Stimulated activated CD8-positive, alpha-beta memory T cell treated with anti-CD3 and anti-CD28 coated beads, Interleukin-7, amount 100 ng/mL, for 48 hours (primary cell): Measurements from ENCODE around the gene ATP8B4.
"Not testable (repeated sequence)": the region's sequence is repeated elsewhere in the genome, so short reads cannot be mapped to it uniquely, and the experiment has no call there.

Experiments
- DNase-seq, 2 donors: peaks; one replicate each; pipeline ENCODE4 v3.0.0-alpha.2; 2020; ENCODE audit warnings: low read depth in 1 of 2; ENCODE audit errors: extremely low read depth in 1 of 2

The ATP8B4 gene

DNA sequence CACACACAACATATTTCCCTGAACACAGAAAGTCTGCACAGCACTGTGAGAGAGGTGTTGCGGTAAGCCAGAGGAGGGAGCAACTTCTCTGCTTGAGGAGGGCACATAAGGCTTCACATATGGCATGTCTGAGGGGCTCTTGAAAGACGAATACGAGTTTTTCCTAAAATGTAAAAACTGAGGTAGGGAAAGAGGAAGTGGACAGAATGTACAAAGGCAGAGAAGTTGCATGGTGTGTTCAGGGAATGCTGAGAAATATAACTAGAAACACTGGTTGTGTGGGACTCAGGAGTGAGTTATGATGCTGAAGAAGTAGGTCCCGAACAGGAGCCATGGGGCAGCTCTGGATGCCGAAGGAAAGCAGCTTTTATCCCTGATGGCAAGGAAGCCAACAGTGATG, 22.8 kb upstream of the ATP8B4 start:
- no peak for DNase-seq

DNA sequence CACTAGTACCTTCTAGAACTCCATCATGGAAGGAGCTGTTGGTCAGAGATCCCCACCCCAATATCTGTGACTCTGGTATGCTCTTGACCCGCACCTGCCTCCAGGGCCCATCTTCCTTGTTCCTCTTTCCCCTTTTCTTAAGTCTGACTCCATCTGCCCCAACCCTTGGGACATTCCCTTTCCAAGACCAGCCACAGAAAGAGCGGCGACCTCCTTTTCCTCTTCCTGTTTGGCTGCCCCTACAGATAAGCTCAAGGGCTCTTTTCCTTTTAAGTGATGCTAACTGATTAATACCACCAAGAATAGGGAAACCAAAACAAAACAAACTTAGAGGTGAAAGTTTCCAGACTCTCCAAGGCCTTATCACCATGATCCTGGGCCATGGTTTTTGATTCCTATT, 21.9 kb upstream of the ATP8B4 start:
- no peak for DNase-seq

DNA sequence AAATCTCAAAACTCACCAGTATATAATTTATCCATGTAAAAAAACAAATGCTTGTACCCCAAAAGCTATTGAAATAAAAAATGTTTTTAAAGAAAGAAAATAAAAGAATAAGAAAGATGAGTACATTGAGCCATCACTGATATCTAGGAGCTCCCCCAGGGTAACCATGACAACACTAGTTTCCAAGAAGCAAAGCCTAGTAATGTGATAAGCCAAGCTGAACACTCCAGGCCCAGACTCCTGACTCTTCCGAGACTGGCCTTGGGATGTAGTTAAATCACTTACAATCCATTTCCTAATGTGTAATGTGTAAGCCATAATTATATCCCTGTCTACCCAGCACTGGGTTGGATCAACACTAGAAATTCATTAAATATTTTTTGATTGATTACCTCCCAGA, 21.1 kb upstream of the ATP8B4 start:
- DNase-seq, result no peak

DNA sequence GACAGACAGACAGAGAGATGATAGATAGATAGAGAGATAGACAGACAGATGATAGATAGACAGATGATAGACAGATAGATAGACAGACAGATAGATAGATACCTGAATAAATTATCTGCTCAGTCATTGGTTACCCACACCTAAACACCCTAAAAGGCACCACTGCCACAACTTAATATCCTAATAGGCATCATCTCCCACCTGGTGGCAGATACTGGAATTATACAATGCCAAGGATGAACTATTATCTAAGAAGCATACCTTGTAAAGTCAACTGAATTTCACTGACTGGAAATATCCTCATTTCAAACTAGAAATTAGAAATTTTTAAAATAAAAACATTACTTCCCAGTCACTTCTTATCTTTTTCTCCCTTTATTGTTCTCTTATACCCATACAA, 19.4 kb upstream of the ATP8B4 start:
- DNase-seq, result no peak

DNA sequence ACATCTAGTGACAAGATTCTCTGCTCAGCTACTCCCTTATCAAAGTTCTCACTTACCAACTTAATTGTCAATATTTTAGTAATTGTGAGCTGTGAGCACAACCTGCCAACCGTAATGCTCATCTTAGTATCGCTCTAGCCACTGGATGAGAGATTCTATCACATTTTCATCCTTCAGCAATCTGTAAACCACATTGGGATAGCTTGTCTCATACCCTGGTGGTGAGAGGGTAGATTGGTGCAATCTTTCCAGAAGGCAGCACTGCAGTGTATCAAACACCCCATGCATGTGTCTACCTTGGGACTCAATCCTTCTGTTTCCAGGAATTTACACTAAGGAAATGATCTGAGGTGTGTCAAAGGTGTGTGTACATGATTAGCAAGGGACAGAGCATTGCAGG, 18.9 kb upstream of the ATP8B4 start:
- DNase-seq, result no peak

DNA sequence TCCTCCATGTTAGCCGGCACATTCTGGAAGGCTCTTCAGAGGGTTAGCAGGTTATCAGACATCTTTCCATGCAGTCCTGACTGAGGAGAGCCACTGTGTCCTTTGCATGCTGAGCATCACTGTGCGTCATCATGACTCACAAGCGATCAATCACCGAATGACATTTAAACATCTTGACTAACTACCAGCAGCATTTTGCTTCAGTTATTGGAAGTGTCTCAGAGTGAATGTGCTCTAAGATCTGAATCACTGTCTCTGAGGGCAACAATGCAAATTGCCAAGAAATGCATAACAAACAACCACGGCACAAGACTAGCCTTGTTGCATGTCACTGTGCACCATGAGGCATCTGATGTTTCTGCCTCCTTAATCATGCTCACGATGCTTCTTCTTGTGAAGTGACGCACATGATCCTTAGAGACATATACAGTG, 18.3 kb upstream of the ATP8B4 start:
- DNase-seq, result peak; percentile 21 to 56

DNA sequence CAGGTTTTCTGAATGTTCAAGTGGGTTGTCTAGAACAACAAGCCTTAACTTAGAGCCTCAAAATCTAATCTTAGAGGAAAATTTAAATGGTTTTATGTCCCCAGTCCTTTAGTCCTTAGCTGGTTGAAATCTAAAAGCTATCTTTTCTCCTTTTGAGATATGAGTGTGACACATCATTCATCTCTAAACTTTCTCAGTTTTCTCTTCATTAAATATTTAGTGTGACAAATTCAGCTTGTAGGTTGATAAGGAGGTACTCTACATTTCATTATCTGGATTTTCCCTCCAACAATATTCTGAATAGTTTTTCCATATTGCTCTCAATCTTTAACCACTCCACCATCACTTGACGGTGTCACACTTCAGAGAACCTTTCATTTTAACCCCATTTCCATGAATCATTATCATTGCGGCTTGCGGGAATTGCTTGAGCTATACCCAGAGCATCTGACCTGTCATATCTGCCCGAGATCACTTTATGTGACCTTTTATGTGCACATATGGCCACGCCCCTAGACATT, 16.1 kb upstream of the ATP8B4 start:
- DNase-seq, result peak; percentile 30 to 58

DNA sequence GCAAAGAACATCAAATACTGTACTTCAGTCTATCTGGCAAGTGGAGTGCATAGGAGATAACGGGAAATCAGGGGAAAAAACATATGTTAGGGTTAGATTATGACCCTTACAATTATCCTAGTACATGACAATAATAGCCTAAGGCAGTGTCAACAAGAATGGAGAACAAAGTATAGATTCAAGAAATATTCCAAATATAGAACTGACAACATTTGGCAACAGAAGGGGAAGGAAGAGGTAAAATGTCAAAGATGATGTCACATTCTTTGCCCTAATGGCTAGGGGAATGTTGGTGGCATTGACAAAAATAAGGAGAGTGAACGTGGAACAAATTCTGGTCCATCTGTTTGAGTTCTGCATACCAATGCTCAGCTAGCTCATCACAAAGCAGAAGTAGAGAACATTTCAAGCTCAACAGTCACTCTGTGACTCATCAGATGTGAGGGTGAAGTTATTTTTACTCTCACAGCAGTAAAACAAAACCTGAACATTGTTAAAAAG, 15.5 kb upstream of the ATP8B4 start:
- DNase-seq, result no peak

DNA sequence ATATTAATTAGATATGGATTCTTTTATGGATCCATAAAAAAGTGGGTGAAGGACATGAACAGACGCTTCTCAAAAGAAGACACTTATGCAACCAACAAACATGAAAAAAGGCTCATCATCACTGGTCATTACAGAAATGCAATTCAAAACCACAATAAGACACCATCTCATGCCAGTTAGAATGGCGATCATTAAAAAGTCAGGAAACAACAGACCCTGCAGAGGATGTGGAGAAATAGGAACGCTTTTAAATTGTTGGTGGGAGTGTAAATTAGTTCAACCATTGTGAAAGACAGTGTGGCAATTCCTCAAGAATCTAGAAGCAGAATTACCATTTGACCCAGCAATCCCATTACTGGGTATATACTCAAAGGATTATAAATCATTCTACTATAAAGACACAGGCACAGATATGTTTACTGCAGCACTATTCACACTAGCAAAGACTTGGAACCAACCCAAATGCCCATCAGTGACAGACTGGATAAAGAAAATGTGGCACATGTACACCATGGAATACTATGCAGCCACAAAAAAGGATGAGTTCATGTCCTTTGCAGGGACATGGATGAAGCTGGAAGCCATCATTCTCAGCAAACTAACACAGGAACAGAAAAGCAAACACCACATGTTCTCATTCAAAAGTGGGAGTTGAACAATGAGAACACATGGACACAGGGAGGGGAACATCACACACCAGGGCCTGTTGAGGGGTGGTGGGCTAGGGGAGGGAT, 13.4 kb upstream of the ATP8B4 start:
- DNase-seq, result not testable (repeated sequence)

DNA sequence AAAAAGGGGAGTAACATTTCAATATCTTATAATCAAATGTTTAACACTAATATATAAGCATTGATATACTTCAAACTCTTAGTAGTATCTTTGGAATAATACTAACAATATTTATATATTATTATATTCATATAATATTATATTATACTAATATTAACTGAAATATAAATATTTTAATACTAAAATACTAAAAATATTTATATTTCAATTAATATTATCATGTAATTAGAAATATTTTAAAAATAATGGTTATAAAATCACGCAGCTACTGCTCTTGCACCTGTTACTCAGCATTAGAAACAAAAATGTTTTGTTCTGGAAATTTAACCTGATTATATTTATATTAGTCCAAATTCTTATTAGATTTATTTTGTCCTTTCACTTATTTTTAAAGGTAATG, 12.6 kb upstream of the ATP8B4 start:
- DNase-seq, result no peak

DNA sequence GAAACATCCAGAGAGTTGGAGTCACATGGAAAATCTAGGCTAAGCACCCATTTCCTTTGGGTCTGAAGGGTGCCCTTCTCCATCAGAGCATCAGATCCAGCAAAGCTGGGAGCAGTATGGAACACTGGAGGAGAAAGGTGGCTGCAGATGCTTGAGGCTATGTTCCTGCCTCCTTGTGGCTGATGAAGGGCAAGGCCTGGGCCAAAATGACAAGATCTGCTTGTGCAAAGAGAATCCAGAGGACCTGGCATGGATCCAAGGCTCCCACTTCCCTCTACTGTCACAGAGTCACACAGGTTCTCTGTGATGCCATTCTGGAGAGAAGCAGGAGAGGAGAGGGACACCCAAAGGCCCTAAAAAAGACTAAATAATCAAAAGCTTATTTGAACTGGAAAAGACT, 9.2 kb upstream of the ATP8B4 start:
- DNase-seq, result no peak

DNA sequence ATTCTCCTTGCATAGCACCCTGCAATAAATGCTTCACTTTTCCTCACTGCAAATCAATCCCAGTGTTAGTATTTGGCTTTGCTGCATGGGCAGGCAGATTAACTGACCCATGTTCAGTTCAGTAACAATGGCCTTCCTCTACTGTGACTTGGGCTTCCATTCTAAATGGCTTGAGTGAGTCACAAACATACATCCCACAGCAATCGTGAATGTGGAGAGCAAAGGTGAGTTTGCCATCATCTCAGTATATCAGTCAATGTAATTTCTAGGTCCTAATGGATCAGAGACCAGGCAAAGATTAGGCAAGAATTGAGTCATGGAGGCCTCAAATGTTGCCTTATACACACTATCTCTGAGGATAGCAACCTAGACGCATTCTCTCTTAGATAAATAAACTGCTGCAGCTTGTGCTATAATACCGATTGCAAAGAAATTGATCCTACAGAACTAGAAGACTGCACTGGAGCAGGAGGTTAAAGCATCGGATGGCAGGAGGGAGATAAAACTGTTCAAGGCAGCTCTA, 8.3 kb upstream of the ATP8B4 start:
- DNase-seq, result no peak

DNA sequence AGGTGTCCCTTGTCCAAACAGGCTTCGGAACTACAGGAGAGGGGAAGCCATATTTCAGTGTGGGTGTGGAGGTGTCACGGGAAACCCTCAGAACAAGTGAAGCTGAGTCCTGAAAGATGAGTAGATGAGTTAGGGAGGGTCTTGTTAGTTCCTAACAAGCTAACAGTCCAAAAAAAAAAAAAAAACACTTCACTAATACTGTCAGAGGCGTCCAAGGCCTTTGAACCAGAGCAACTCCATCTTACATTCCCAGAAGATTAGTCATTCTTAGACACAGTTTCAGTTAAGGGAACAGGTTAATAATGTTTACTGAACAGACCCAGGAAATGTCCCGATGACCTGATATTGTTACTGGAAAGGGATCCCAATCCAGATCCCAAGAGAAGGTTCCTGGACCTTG, 7.0 kb upstream of the ATP8B4 start:
- DNase-seq, result no peak

DNA sequence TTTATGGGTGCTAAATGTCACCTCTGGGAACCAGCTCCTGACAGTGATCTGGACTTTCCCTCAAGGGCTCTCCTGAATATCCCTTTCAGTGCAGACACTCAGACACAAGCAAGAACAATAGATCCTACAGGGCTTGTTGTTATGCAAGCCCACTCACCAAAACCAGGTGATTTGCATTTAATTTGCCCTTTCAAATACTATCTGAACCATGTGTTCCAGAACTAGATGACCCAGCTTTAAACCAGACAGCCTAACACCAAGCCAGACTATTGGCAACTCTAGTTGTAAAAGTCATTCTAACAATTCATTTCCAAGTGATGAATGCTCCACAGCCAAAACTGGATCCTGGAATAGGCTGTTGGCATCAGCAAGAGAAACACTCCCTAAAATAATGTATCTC, 5.6 kb upstream of the ATP8B4 start:
- no peak for DNase-seq

DNA sequence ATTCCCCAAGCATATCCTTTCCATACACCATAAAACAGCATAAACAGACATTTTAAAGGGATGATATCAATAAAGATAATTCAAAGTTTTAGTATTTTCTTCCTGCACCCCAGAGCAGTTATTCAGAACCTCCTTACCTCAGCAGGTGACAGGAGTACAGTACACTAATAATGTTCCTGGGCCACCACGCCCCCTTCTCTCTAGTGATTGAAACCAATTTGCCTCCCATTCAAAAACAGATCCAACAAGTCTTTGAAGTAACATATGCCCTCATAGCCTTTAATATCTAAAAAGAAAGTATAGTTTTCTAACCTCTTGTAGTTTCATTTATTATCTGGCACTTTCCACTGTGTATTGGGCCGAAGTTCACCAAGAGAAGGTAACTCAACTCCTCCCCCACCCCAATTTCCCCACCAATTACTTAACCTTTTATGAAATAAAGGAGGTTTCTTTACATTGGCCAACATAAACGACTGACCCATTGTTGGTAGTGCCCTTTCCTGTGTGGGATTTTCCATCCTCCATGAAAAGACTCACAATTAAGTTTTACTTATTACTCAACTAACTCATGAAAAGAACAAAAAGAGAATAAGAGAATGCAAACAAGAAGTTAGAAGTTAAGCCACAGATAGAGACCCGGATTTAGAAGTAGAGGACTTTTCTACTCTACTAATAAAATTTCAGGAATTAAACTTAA, 5.0 kb upstream of the ATP8B4 start:
- no peak for DNase-seq

DNA sequence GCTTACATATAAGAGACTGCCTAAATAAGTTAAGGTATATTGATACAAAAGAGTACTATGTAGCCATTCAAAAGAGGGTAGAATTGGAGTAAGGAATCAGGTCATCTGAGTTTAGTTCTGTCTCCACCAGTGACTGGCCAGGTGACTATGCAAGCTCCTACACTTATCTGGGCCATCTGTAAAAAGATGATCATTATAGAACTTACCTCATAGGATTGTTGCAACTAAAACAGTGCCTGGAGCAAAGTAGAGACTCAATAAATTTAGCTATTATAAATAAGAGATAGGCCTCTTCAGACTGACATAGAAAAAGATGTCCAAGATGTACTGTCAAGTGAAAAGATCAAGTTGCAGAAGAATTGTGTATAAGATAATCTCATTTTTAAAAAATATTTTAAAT, 1.7 kb upstream of the ATP8B4 start:
- no peak for DNase-seq

DNA sequence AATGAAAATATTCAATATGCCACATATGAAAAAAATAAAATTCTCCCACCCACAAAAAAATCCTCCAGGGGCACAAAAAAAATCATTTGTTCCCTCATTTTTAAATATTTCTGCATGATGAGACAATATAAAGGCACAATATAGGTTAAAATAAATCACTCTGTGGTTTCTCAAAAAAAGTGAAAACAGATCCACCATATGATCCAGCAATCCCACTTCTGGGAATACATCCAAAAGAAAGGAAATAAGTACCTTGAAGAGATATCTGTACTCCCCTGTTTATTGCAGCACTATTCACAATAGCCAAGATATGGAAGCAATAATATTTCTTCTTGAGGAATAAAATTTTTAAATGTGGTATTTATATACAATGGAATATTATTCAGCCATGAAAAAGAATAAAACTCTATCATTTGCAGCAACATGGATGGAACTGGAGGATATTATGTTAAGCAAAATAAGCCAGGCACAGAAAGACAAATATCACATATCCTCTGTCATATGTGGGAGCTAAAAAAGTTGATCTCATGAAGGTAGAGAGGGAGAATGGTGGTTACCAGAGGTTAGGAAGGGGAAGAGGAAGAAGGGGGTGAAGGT, 1.5 kb downstream of the ATP8B4 start:
- no peak for DNase-seq

DNA sequence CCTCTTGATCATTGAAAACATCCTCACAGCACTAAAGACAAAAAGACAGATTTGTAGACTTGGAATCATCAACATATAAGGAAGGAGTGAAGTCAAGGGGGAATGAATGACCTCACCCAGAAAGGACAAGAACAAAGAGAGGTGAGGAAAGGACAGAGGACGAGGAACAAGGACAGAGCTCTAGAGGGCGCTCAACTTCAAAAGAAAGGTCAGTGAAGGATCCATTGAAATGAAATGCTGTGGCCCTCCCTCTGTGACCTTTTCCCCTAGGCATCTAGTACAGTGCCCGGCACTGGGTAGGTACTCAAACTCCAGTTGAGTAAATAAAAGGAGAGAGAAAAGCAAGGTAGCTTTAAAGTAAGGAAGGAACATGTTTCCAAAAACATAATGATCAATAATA, 2.6 kb downstream of the ATP8B4 start:
- no peak for DNase-seq

DNA sequence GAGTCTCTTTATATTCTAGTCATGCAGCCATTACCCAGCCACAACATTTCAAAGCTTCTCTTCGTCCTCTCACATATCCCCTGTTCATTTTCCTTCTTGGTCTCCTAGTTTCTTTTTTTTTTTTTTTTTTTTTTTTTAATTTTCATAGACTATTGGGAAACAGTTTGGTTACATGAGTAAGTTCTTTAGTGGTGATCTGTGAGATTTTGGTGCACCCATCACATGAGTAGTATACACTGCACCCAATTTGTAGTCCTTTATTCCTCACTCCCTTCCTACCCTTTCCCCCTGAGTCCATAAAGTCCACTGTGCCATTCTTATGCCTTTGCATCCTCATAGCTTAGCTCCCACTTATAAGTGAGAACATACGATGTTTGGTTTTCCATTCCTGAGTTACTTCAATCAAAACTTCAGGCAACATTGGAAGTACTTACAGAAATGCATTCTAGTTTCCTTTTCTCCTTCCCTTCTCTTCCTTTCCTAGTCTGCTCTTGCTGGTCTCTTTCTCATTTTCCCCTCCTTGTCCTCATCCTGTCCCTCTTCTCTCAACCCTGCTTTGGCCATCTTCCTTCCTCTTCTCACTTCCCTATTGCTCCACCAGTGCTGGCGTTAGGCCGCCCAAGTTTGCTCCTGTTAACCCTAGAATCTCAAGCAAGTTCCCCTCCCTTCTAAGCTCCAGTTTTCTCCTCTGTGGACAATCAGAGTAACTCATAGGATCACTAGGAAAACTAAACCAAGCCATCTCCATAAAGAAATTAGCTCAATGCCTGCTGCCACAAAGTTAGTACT, 4.8 kb downstream of the ATP8B4 start:
- no peak for DNase-seq

DNA sequence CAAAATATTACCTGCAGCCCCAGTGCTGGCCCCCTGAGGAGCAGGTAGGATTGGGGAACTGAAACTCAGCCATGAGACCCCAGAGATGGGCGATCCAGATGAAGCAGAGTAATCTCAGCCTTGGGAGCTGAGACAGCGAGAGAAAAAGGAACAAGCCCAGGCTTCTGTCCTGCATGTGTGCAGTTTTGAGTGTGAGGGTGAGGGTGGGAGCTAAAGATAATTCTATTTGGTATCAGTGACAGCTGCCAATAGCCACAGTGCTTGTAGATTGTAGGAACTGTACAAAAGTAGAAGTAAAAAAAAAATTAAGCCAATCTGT, 5.9 kb downstream of the ATP8B4 start:
- no peak for DNase-seq
